Heart right ventricle (tissue), 16 donors: Measurements from ENCODE around the gene CGB1. TPM values are rescaled to one million over a fixed set of nuclear protein-coding genes. Genes with fewer than 3 reads are reported as not detected.
A peak's percentile ranks its signal among the peaks of the same experiment; 100 is the strongest.

Experiments used
- ATAC-seq, 8 donors: fragments of 200-7000 bp; cut with Tn5 transposase; one replicate each; pipeline ENCODE4 v1.9.1; 2020; ENCODE audit warnings: mild to moderate bottlenecking in 8 of 8, moderate library complexity in 8 of 8, moderate number of reproducible peaks in 1 of 8
- DNase-seq, 2 donors: peaks; one replicate each; pipeline ENCODE4 v3.0.0-alpha.2; 2020
- H3K27ac ChIP-seq, 10 donors: fragments of 200-600 bp; sonication (generic) in 2 of 10; one replicate each; pipeline versions ENCODE4 v1.5.0 to v1.8.0; 2020 to 2022; ENCODE audit warnings: mild to moderate bottlenecking in 3 of 10
- H3K27me3 ChIP-seq, 7 donors: fragments of 200-600 bp; one replicate each; pipeline ENCODE4 v1.8.0; 2021 to 2022; ENCODE audit warnings: mild to moderate bottlenecking in 2 of 7
- H3K36me3 ChIP-seq, 9 donors: fragments of 200-600 bp; sonication (generic) in 1 of 9; one replicate each; pipeline versions ENCODE4 v1.5.0 to v1.8.0; 2020 to 2022; ENCODE audit warnings: mild to moderate bottlenecking in 2 of 9
- H3K4me1 ChIP-seq, 9 donors: fragments of 200-600 bp; sonication (generic) in 1 of 9; one replicate each; pipeline versions ENCODE4 v1.5.0 to v1.8.0; 2020 to 2022; ENCODE audit warnings: mild to moderate bottlenecking in 4 of 9
- H3K4me3 ChIP-seq, 10 donors: fragments of 200-600 bp; sonication (generic) in 2 of 10; one replicate each; pipeline versions ENCODE4 v1.5.0 to v1.8.0; 2020 to 2022; ENCODE audit warnings: mild to moderate bottlenecking in 7 of 10, moderate library complexity in 2 of 10
- H3K9me3 ChIP-seq, 11 donors: fragments of 200-600 bp in 10 of 11; sonication (generic) in 2 of 11; one replicate each; pipeline versions ENCODE4 v1.5.0 to v1.8.0; 2013 to 2022; ENCODE audit warnings: mild to moderate bottlenecking in 2 of 11, control low read depth in 1 of 11, moderate library complexity in 1 of 11
- WGBS, 2 donors: extraction: QIAGEN DNeasy Blood & Tissue Kit; methylation state at CpG; one replicate each; pipeline ENCODE4 v1.1.7; 2013; ENCODE audit warnings: inconsistent platforms in 1 of 2; 5-methylcytosine and 5-hydroxymethylcytosine counted together
- intact Hi-C, 10 donors: fragments of 100-400 bp; cut with DNase I; formaldehyde crosslinking; loops; one replicate each; pipeline versions ENCODE4 v1.11.1 to v1.14.2; 2022
- polyA plus RNA-seq, 2 donors: library from polyadenylated mRNA; stranded (reverse); fragments of 200-250 nt; gene quantifications; one replicate each; pipeline ENCODE4 v1.2.3, GENCODE V29; 2013
- total RNA-seq, 10 donors: library from RNA; stranded (reverse); fragmentation: NEBNext Ultra II Directional in 3 of 10; extraction: Animal tissue kit (Norgen Biotek cat#: 25700) in 3 of 10; gene quantifications; one replicate each; pipeline versions ENCODE4 v1.2.1 to v1.2.4, GENCODE V29; 2021 to 2023
- TF ChIP-seq, protein P1 (sequence below), 9 donors: fragments of 200-600 bp; sonication (generic) in 2 of 9; IDR thresholded peaks; one replicate each; pipeline versions ENCODE4 v1.5.0 to v1.8.0; 2021 to 2022; ENCODE audit warnings: antibody characterized with exemption in 9 of 9, mild to moderate bottlenecking in 5 of 9, moderate library complexity in 1 of 9
- donor health status: Arrhythmogenic right ventricular cardiomyopathy.
- donor health status: ischemic (EF 13 %, LVEDD 7.1; RV severe dilation, severe dysfunction).
- donor health status: healthy with polysubstance abuse.
- donor health status: DM: no; HTN: yes; CAD: no.
- donor health status: DM: no; HTN: no; CAD: no.
- donor health status: ischemic (EF 25% LVEDD 6.9; RV normal size, moderate dysfunction).
- donor health status: ischemic (EF 25% LVEDD 5.7; RV mildly dilated, moderate dysfunction).
- donor health status: healthy.
- donor health status: DM: yes; HTN: yes; CAD: no.
- donor health status: Ischemic cardiomyopathy.
- donor health status: ischemic (EF 35%, LVEDD 5.7; RV mildly dilated, moderate dysfunction).
- donor health status: nonischemic (EF 11% LVEDD 7.7; RV severe dilation, severe dysfunction).
- donor health status: DM: yes; HTN: yes; CAD: no.
- donor health status: PGD.
- donor health status: ischemic (EF 29% LVEDD 5.4; RV normal size, mild dysfunction).
- donor health status: nonischemic (EF 23%, LVEDD 6.1; RV moderate dilation, normal function).

Gene CGB1
- total and polyA plus RNA-seq, 12 donors: not detected

DNA sequence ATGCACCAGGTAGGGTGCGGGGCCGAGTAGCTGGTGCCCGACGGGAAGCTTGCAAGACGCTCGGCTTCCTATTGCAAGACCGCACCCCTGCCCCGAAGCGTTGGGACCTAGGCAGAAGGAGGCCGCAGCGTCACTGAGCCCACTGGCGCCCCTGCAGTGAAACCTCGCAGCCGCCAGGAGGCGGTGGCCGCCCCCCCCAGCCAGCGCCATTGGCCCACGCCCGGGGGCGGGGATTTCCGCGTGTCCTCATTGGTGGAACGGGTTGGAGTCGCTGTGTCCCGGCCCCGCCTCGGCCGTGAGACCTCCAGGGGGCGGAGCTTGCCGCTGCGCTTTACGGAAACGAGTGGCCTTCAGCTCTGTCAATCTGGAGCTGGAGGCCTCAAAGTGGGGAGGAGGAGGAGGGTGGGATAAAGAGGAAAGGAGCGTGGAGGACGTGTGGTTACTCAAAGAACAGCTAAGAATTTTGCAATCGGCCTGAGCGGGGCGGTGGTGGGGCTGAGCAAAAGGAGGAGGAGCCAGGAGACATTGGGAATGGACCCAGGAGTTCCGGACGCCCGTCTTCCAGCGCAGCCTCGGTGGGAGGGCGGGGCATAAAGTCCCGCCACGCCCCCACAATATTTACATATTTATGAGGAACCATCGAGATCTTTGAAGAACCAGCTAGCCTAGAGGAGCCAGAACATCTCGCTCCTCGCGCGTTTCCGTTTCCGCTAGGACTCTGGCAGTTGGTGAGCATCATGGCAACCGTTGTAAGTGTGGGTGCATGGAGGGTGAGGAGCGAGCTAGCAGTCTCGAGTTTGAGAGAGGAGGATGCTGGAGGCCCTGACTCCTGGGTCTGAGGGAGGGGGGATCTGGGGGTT lies 43.3 kb downstream of the CGB1 start, which contains the start of the genes GYS1 and RUVBL2:
Gene GYS1, minus strand, starts transcription at position 135 of the 860 bp plus-strand sequence. CDS start 197 bp downstream, outside the sequence.
Gene RUVBL2, plus strand, starts transcription at position 713 of the 860 bp plus-strand sequence. Its CDS starts 25 bp downstream, at position 738.
- peak within 1 kb of the TSS; percentile 74 to 98 (median 95) for H3K27ac ChIP-seq
- DNase-seq: peak; percentile 99 to 100
- intact Hi-C loops: loop anchor here in 5 of 10 donors (1.0 to 10.0 kb wide), 5 partner anchors 81 to 221 kb away; partner anchors contain the start of genes KCNA7 (in 2 of the 5), HRC (in 1 of the 5), PPP1R15A (in 1 of the 5) and TRPM4 (in 1 of the 5)
- H3K9me3 ChIP-seq: no peaks in the 10 kb centered on the region
- ATAC-seq: peak; percentile 90 to 96 (median 94)
- TF ChIP-seq, protein P1, sequence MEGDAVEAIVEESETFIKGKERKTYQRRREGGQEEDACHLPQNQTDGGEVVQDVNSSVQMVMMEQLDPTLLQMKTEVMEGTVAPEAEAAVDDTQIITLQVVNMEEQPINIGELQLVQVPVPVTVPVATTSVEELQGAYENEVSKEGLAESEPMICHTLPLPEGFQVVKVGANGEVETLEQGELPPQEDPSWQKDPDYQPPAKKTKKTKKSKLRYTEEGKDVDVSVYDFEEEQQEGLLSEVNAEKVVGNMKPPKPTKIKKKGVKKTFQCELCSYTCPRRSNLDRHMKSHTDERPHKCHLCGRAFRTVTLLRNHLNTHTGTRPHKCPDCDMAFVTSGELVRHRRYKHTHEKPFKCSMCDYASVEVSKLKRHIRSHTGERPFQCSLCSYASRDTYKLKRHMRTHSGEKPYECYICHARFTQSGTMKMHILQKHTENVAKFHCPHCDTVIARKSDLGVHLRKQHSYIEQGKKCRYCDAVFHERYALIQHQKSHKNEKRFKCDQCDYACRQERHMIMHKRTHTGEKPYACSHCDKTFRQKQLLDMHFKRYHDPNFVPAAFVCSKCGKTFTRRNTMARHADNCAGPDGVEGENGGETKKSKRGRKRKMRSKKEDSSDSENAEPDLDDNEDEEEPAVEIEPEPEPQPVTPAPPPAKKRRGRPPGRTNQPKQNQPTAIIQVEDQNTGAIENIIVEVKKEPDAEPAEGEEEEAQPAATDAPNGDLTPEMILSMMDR (IDR thresholded peaks at IDR 0.05): peak in 8 of 9 donors; percentile 96 to 99 (median 98)
- peak within 1 kb of the TSS; percentile 54 to 99 (median 88) for H3K4me3 ChIP-seq
- 0 to 1% methylated on average over 56 of the region's 56 CpGs for WGBS, 2 donors
- peaks cover 9 to 52% (median 42%) of the 10 kb centered on the region in 9 donors for H3K4me1 ChIP-seq
- H3K36me3 ChIP-seq: peaks cover 0 to 26% (median 9%) of the 10 kb centered on the region in 9 donors
- no peaks in the 10 kb centered on the region for H3K27me3 ChIP-seq

DNA sequence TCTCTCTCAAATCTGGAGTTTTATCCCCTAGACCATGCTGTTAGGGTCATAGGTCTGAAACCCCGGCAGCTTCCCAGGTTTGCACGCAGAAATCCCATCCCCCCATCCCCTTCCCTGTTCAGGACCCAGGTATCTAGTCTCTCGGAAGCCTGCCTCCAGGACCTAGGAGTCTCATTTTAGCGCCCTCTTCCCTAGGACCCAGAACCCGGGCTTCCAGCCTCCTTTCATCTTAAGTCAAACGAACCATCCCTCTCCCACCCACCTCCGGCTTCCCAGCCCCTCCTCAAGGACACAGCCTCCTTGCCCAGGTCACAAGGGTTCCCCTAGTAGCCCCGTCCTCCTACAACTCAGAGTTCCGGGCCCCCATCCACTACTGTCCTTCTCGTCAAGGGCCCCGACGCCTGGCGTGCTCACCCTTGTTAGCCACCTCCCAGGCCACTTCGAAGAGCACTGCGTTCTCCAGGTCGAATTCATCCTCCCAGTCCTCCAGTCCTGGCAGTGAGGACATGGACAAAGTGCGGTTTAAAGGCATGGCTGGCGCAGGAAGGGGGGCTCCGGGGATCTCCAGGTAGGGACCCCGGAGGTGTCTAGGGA lies 44.0 kb downstream of the CGB1 start:
- Histone ChIP-seq H3K27me3 (no peaks in the 10 kb centered on the region), H3K9me3 (no peaks in the 10 kb centered on the region), H3K36me3 (peaks cover 0 to 33% (median 13%) of the 10 kb centered on the region in 9 donors), H3K4me1 (peaks cover 9 to 53% (median 42%) of the 10 kb centered on the region in 9 donors), H3K4me3 (peak overlapping the region; percentile 54 to 99 (median 88)), H3K27ac (peak overlapping the region; percentile 71 to 98 (median 95))
- ATAC-seq (peak in 6 of 8 donors; percentile 0 to 18 (median 2)), DNase-seq (peak in 1 of 2 donors; percentile 49)
- intact Hi-C loops: loop anchor here in 5 of 10 donors (1.0 to 10.0 kb wide), 5 partner anchors 82 to 222 kb away; partner anchors contain the start of genes KCNA7 (in 2 of the 5), HRC (in 1 of the 5), PPP1R15A (in 1 of the 5) and TRPM4 (in 1 of the 5)
- TF ChIP-seq, protein P1 (IDR thresholded peaks at IDR 0.05): no peak
- WGBS, 2 donors: 1 to 2% methylated on average over 20 of the region's 20 CpGs

DNA sequence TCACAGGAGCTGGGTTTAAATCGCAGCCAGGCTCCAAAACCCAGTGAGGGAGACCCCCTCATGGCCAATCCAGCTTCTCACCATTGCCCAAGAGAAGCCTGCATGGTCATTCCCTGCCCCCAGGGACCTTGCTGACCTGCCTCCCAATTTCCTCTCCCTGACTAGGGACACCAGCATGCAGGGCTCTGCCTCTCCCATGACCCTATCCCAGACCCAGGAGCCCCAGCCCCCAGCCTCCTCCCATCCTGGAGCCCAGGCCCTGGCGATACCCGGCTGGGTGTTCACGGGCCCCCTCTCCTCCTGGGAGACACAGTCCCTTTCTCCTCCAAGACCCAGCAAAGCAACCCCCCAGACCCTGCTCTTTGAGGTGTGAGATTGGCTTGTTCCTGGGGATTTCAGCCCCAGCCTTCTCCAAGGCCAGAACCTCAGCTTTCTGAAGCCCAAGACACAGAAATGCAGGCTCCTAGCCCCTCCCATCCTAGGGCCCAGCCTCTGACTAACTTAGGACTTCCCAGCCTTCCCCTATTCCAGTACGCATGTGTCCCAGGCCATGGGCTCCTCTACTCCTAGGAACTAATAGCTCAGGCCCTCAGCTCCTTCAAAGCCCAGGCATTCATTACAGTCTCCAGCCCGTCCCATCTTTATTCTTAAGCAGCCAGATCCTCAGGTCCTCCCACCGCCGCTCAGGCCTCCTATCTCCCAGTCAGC lies 44.7 kb downstream of the CGB1 start:
- Histone ChIP-seq H3K4me3 (peak overlapping the region; percentile 54 to 99 (median 88)), H3K9me3 (no peaks in the 10 kb centered on the region), H3K27ac (peak overlapping the region; percentile 71 to 98 (median 95)), H3K27me3 (no peaks in the 10 kb centered on the region), H3K4me1 (peaks cover 9 to 53% (median 42%) of the 10 kb centered on the region in 9 donors), H3K36me3 (peaks cover 0 to 40% (median 13%) of the 10 kb centered on the region in 9 donors)
- TF ChIP-seq, protein P1 (IDR thresholded peaks at IDR 0.05): no peak
- 14 to 22% methylated on average over 8 of the region's 8 CpGs for WGBS, 2 donors
- ATAC-seq: peak; percentile 31 to 67 (median 47)
- DNase-seq: peak; percentile 33 to 74
- intact Hi-C loops: loop anchor here in 5 of 10 donors (10.0 kb wide), 4 partner anchors 83 to 223 kb away; partner anchors contain the start of genes KCNA7 (in 2 of the 5), HRC (in 1 of the 5) and TRPM4 (in 1 of the 5)
